HCT116 (cell line): ENCODE measurements around the gene UBE2H.

Source experiments
- CEBPB ChIP-seq: IDR thresholded peaks from 2 replicates; pipeline ENCODE4 v1.6.1; 2012; ENCODE audit warnings: low read depth
- CTCF ChIP-seq, 3 experiments: fragments of 200-600 bp in 1 of 3; sonication (generic) in 1 of 3; IDR thresholded peaks in 2 of 3; conservative IDR thresholded peaks in 1 of 3; 2 replicates each; pipeline ENCODE4 v1.5.1; 2012 to 2017; ENCODE audit warnings: low read depth in 2 of 3, low read length in 2 of 3, antibody characterized with exemption in 1 of 3, borderline replicate concordance in 1 of 3, control low read depth in 1 of 3, mild to moderate bottlenecking in 1 of 3, mixed read lengths in 1 of 3, mixed run types in 1 of 3, moderate library complexity in 1 of 3; ENCODE audit not compliant: insufficient read depth in 1 of 3
- ELF1 ChIP-seq: IDR thresholded peaks from 2 replicates; pipeline ENCODE4 v1.6.1; 2012; ENCODE audit warnings: low read depth, borderline replicate concordance
- EZH2 ChIP-seq: fragments of 200-600 bp; sonication (generic); IDR thresholded peaks from 2 replicates; pipeline ENCODE4 v1.6.1; 2017; ENCODE audit warnings: antibody characterized with exemption, mixed run types
- EZH2phosphoT487 ChIP-seq: fragments of 200-600 bp; IDR thresholded peaks from 2 replicates; pipeline ENCODE4 v1.6.1; 2018; ENCODE audit warnings: antibody characterized with exemption, borderline replicate concordance
- POLR2A ChIP-seq: IDR thresholded peaks from 2 replicates; pipeline ENCODE4 v1.7.0; 2011; ENCODE audit warnings: borderline replicate concordance; ENCODE audit not compliant: insufficient read depth, insufficient read length; ENCODE audit errors: extremely low read depth
- RAD21 ChIP-seq: IDR thresholded peaks from 2 replicates; pipeline ENCODE4 v1.6.1; 2012; ENCODE audit warnings: low read depth, mild to moderate bottlenecking
- REST ChIP-seq: IDR thresholded peaks from 2 replicates; pipeline ENCODE4 v1.6.1; 2012; ENCODE audit warnings: low read depth
- SP1 ChIP-seq: IDR thresholded peaks from 2 replicates; pipeline ENCODE4 v1.6.1; 2012; ENCODE audit warnings: low read depth
- YY1 ChIP-seq: IDR thresholded peaks from 2 replicates; pipeline ENCODE4 v1.6.1; 2011; ENCODE audit warnings: low read length, low read depth, moderate library complexity, mild to moderate bottlenecking; ENCODE audit not compliant: insufficient replicate concordance; ENCODE audit errors: extremely low read depth
- ZNF274 ChIP-seq: fragments of 200-500 bp; sonication (Bioruptor generic); IDR thresholded peaks from 2 replicates; pipeline ENCODE4 v1.6.1; 2014; ENCODE audit warnings: mild to moderate bottlenecking, low read depth, low read length, inconsistent platforms

GRCh38 chr7:129865925-129866201 is 86.9 kb downstream of the UBE2H start:
- TF ChIP-seq RAD21 (no peak), YY1 (no peak), CTCF (IDR thresholded peaks at IDR 0.05 in 2 of 3, conservative IDR thresholded peaks at IDR 0.05 in 1 of 3; ENCODE audit: borderline replicate concordance in 1 of 3, insufficient read depth in 1 of 3, low read depth in 2 of 3, low read length in 2 of 3) (no peak), EZH2 (no peak), SP1 (no peak), POLR2A (no peak), ZNF274 (no peak), REST (no peak), CEBPB (no peak), ELF1 (no peak), EZH2phosphoT487 (no peak)
